ENCODE data around the gene MINK1.
A peak's percentile ranks its signal among the peaks of the same experiment; 100 is the strongest.

DNA sequence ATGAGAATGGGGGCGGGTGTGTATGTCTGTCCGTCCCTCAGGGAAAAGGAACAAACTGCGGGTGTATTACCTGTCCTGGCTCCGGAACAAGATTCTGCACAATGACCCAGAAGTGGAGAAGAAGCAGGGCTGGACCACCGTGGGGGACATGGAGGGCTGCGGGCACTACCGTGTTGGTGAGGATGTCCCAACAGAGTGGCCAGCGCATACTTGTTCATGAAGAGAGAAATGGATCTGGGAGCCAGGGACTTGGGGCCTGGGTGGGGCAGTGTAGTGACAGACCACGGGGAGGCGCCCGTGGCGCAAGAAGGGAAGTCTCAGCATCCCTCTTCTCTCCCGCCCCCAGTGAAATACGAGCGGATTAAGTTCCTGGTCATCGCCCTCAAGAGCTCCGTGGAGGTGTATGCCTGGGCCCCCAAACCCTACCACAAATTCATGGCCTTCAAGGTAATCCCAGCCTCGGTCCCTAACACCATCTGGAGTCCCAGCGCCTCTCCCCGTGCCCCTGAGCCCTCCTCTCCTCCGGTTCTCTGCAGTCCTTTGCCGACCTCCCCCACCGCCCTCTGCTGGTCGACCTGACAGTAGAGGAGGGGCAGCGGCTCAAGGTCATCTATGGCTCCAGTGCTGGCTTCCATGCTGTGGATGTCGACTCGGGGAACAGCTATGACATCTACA, 62.7 kb downstream of the MINK1 start:
- TF ChIP-seq EZH2 (IDR thresholded peaks at IDR 0.05; ENCODE audit: borderline replicate concordance, low read length), result no peak
- TF ChIP-seq, protein P1, sequence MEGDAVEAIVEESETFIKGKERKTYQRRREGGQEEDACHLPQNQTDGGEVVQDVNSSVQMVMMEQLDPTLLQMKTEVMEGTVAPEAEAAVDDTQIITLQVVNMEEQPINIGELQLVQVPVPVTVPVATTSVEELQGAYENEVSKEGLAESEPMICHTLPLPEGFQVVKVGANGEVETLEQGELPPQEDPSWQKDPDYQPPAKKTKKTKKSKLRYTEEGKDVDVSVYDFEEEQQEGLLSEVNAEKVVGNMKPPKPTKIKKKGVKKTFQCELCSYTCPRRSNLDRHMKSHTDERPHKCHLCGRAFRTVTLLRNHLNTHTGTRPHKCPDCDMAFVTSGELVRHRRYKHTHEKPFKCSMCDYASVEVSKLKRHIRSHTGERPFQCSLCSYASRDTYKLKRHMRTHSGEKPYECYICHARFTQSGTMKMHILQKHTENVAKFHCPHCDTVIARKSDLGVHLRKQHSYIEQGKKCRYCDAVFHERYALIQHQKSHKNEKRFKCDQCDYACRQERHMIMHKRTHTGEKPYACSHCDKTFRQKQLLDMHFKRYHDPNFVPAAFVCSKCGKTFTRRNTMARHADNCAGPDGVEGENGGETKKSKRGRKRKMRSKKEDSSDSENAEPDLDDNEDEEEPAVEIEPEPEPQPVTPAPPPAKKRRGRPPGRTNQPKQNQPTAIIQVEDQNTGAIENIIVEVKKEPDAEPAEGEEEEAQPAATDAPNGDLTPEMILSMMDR (conservative IDR thresholded peaks at IDR 0.05 in 1 of 2, IDR thresholded peaks at IDR 0.05 in 1 of 2; ENCODE audit: extremely low read depth in 1 of 2, insufficient read depth in 1 of 2, low read depth in 1 of 2, low read length in 2 of 2), result peak in 1 of 2 donors; percentile 2

Data from mammary epithelial cell (primary cell).